ENCODE results near the gene NTNG2. TPM values are rescaled to one million over a fixed set of nuclear protein-coding genes. Genes with fewer than 3 reads are reported as not detected.

The NTNG2 gene
- total RNA-seq, 2 donors from 2014 or later, result 0.26 to 2.0 TPM

- Histone ChIP-seq H3K27me3 (peaks cover 0 to 9% of the 10 kb centered on the region in 2 donors), H3K4me3 (no peak overlapping the region), H3K4me1 (peaks cover 19% of the 10 kb centered on the region), H3K36me3 (replicated peaks in 1 of 2; ENCODE audit: insufficient read depth in 1 of 2, low read depth in 2 of 2) (no peaks in the 10 kb centered on the region), H3K9me3 (no peaks in the 10 kb centered on the region), H3K27ac (no peak overlapping the region)
- ATAC-seq (no peak), DNase-seq (no peak)
- 87 to 94% methylated on average over 42 to 49 of the region's 58 CpGs for WGBS, 2 donors
- TF ChIP-seq POLR2A (IDR thresholded peaks at IDR 0.05) (no peak), CTCF (IDR thresholded peaks at IDR 0.05) (no peak)
- intact Hi-C loops (cut with DNase I), result no loop called here
These were observed 36.1 kb downstream of the NTNG2 start for GRCh38 chr9:132197856-132198550.

DNA sequence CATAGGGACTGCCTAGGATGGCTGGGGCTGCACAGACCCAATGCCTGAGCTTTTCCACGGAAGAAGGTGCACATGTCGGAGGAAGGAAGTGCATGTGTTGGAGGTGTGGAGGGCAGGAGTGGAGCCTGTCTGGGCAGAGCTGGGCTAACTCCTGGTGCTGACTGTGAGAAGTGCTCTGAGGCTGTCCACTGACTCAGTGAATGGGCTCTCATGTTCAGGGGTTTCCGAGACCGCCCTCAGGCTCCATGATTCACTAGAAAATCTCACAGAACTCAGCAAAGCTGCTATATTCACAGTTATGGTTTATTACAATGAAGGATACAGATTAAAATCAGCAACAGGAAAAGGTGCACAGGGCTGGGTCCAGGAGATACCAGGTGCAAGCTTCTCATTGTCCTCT lies 37.2 kb downstream of the NTNG2 start:
- Histone ChIP-seq H3K4me3 (no peak overlapping the region), H3K36me3 (replicated peaks in 1 of 2; ENCODE audit: insufficient read depth in 1 of 2, low read depth in 2 of 2) (no peaks in the 10 kb centered on the region), H3K4me1 (peaks cover 19% of the 10 kb centered on the region), H3K9me3 (no peaks in the 10 kb centered on the region), H3K27ac (no peak overlapping the region), H3K27me3 (peaks cover 0 to 9% of the 10 kb centered on the region in 2 donors)
- intact Hi-C loops (cut with DNase I), result no loop called here
- no peak for DNase-seq
- ATAC-seq, result no peak
- no peak for TF ChIP-seq CTCF (IDR thresholded peaks at IDR 0.05)
- no peak for TF ChIP-seq POLR2A (IDR thresholded peaks at IDR 0.05)
- WGBS, 2 donors, result 90 to 94% methylated on average over 4 of the region's 4 CpGs

GRCh38 chr9:132200706-132201105 lies 38.8 kb downstream of the NTNG2 start:
- H3K4me1 ChIP-seq, result peaks cover 19% of the 10 kb centered on the region
- intact Hi-C loops (cut with DNase I), result no loop called here
- WGBS, 2 donors, result 73 to 74% methylated on average over 4 of the region's 4 CpGs

GRCh38 chr9:132201139-132201538 lies 39.3 kb downstream of the NTNG2 start:
- intact Hi-C loops (cut with DNase I), result no loop called here
- no peaks in the 10 kb centered on the region for H3K36me3 ChIP-seq (replicated peaks in 1 of 2; ENCODE audit: insufficient read depth in 1 of 2, low read depth in 2 of 2)
- H3K9me3 ChIP-seq, result no peaks in the 10 kb centered on the region
- H3K27ac ChIP-seq, result peak overlapping the region in 2 of 4 donors; percentile 3 to 27
- WGBS, 2 donors, result 10 to 45% methylated on average over 2 to 12 of the region's 12 CpGs
- H3K4me1 ChIP-seq, result peaks cover 19% of the 10 kb centered on the region
- peaks cover 0 to 9% of the 10 kb centered on the region in 2 donors for H3K27me3 ChIP-seq
- DNase-seq (peak; percentile 54 to 71 (median 69)), ATAC-seq (peak; percentile 80)
- no peak overlapping the region for H3K4me3 ChIP-seq
- TF ChIP-seq CTCF (IDR thresholded peaks at IDR 0.05) (no peak), POLR2A (IDR thresholded peaks at IDR 0.05) (no peak)

More at GRCh38 chr9:132200706-132201105, 38.8 kb downstream of the NTNG2 start:
- no peak overlapping the region for H3K4me3 ChIP-seq
- ATAC-seq (no peak), DNase-seq (no peak)
- TF ChIP-seq POLR2A (IDR thresholded peaks at IDR 0.05) (no peak), CTCF (IDR thresholded peaks at IDR 0.05) (no peak)
- peaks cover 0 to 9% of the 10 kb centered on the region in 2 donors for H3K27me3 ChIP-seq
- H3K27ac ChIP-seq, result peak overlapping the region in 2 of 4 donors; percentile 3 to 27
- H3K9me3 ChIP-seq, result no peaks in the 10 kb centered on the region
- H3K36me3 ChIP-seq (replicated peaks in 1 of 2; ENCODE audit: insufficient read depth in 1 of 2, low read depth in 2 of 2), result no peaks in the 10 kb centered on the region

Measured in body of pancreas (tissue), 4 donors.